T-helper 1 cell (primary cell): Measurements from ENCODE around the gene ANKRD29.

Source experiments
- DNase-seq, 5 donors: peaks; one replicate each; pipeline ENCODE4 v3.0.0-alpha.2; 2012 to 2020

The ANKRD29 gene

DNA sequence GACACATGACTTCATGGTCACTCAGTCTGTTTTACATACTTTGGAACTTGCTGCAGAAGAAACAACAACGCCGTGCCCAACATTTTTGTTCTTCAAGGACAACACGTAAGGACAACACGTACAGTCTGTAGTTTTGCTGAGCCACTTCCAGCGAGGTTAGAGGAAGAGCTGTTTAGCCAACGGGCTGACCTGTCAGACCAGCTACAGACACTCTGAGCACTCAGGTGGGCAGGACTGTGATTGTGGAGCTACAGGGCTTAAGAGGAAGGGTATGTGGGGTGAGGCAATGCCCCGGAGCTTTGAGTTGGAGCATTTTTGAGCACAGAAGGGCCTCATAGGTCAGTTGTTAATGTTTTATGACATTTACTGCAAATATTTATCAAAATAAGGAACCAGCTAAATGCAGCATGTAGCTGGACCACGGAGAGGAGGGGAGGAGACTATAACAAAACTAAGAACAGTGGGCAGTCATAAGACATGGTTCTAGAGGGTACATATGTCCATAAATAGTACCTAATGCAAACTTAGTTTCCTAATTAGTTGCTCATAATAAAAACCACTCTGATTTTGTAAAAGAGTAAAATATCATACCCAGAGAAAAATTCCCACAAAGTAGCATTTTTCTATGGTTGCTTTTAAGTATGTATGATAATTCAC, 50.1 kb downstream of the ANKRD29 start:
- no peak for DNase-seq

DNA sequence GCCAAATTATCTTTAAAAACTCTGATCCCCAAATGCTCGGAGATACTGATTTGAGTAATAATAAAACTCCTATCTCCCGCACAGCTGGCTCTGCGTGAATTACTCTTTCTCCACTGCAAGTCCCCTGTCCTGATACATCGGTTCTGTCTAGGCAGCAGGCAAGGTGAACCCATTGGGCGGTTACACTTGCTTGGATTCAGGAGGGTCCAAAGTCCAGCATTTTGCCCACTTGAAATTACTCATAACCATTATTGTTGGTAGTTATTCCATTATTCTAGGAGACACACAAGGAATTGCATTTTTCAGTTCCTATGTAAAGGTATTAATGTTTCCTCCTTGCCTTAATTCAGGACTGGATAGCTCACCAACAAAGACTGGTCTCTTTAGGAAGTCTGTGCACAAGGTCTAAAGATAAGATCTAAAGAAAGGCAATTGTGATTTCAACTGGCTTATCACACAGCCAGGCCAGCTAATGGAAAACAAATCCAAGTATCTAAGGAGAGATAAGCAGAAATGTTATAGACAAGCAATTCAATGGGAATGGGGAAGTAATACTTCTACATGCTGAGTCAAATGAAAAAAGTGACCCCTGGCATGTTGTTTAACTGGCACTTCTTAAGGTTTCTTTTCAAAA, 53.2 kb downstream of the ANKRD29 start:
- DNase-seq, result no peak

GRCh38 chr18:23608211-23608610, 54.5 kb downstream of the ANKRD29 start:
- DNase-seq, result no peak

- DNase-seq, result no peak
These were observed 56.8 kb downstream of the ANKRD29 start for GRCh38 chr18:23605941-23606340.

DNA sequence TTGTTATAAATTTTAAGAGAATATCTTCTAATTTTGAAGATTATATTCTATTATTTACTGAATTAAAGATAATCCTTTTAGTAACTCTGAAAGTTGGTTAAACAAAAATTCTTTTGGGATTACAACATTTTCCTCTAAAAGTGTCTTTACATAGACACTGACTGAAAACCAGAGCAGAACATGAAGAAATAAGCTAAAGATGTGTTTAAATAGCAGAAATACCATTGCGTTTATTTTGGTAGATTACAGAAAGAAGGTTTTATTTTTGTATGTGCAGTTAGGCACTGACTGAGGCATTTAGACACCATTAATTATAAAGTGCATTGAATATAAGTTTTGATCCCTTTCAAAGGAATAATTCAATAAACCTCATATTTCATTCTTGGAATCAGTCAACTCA, 62.9 kb downstream of the ANKRD29 start:
- no peak for DNase-seq

- no peak for DNase-seq
These were observed 66.5 kb downstream of the ANKRD29 start for GRCh38 chr18:23596183-23596582.

- DNase-seq, result no peak
These were observed 67.1 kb downstream of the ANKRD29 start for GRCh38 chr18:23595591-23595990.

GRCh38 chr18:23593720-23594119, 69.0 kb downstream of the ANKRD29 start:
- no peak for DNase-seq

- DNase-seq, result no peak
These were observed 69.8 kb downstream of the ANKRD29 start for GRCh38 chr18:23592911-23593310.

DNA sequence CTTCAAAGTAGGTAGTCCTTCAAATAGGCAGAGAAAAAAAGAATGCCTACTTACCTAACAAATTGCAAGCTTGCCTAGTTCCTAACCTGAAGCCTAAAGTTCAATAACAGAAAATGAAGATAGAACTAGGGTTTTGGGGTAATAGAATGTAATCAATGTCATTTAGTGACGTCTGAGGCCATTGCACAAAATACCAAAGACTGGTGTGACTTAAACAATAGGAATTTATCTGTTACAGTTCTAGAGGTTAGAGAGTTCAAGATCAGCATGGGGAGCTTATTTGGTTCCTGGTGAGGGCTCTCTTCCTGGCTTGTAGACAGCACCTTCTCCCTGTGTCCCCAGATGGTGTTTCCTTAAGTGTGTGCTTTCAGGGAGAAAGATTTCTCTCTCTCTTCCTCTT, 71.7 kb downstream of the ANKRD29 start:
- no peak for DNase-seq

GRCh38 chr18:23588836-23589560, 73.7 kb downstream of the ANKRD29 start:
- DNase-seq, result no peak

DNA sequence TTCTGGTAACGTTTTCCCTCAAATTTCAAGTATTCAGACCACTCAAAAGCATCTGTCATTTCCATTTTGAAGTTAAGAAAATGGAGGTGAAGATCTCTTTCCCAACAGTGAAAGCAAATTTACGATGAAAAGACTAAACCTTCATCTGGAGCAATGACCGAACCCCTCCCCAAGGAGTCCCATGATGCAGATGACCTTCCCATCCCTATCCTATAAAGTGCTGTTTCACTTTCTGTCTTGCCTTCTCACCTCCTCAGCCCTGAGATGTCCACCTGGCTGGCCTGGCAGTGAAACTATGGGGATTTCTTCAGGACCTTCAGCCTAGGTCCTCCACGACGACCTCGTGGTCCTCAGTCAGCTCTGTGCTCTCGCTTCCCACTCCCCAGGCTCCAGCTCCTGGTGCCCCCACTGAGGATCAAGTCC, 75.5 kb downstream of the ANKRD29 start:
- no peak for DNase-seq

DNA sequence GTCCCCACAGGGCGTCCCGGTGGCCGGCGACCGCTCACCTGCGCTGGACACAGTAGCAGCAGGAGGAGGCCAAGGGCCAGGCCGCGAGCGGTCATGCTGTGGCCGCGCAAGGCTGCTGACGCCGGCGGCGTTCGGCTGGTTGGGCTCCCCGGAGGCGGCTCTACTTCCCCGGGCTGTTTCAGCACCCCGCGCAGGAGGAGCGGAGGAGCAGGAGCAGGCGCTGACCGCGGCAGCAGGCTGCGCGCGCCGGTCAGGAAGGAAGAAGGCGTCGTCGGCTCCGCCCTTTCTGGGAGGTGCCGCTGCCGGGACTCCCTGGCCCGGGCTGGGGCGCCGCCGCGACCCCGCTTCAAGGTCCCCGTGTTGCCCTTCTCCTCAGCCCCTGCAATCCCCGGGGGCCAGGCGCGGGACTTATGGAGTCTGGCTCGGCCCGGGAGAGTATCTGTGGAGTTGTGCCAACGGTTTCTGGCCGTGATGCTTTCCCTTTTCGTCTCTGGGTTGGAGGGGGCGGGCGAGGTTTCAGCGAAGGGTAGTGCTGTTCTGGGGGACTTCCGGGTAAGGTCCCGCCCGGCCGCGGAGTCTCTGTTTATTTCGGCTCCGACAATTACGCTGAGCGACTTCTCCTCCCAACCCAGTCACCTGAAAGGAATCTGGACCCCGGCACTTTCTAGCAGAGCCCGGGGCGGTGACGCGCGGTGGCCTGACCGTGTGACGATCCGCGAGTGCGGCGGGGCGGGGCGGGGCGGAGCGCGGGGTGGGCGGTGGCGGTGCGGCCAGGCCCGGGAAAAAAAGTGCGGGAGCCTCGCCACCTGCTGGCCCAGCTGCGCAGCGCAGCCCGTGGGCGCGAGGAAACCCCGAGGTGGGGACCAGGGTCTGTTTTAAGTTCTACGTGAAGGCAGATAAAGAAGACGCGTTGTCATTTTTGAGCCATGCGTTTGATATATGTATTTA, 76.2 kb downstream of the ANKRD29 start, which contains the start of gene NPC1:
Gene NPC1, minus strand, starts transcription at position 258 of the 948 bp plus-strand sequence. Its CDS starts 163 bp downstream, at position 95.
- DNase-seq, result peak; percentile 88 to 95 (median 89)

- DNase-seq, result no peak
These were observed 76.8 kb downstream of the ANKRD29 start for GRCh38 chr18:23585897-23586248.

DNA sequence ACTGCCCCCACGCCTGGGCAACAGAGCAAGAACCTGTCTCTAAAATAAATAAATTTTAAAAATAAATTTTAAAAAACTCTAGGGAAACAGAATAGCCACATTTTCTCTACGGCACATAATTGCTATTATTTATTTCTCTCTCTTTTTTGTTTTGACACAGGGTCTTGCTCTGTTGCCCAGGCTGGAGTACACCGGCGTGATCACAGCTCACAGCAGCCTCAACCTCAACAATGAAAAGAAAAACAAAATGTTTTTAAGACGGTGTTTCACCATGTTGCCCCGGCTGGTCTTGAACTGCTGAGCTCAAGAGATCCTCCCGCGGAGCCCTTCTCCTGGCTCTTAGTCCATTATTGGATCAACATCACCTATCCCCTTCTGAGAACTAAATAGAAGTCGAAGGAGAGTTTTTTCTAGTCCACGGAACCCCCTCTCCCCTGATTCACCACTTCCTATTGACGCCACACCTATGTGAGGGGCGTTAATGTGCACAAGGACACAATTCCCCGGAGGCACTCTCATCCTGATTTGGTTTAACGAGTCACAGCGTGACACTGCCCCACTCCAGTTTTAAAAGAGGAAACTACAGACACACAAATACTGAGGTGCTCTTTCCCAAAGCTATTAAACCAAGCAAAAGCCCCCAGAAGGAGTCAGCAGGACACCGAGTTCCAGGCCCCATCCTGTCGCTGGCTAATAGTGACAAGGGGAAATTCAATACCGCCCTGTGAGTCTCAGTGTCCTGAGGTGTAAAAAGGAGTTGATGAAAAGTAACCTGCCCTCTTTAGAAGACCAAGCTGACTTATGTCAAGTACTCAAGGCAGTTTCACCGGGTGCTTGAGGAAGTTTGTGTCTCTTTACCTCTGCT, 77.5 kb downstream of the ANKRD29 start:
- peak in 1 of 5 donors; percentile 22 for DNase-seq

DNA sequence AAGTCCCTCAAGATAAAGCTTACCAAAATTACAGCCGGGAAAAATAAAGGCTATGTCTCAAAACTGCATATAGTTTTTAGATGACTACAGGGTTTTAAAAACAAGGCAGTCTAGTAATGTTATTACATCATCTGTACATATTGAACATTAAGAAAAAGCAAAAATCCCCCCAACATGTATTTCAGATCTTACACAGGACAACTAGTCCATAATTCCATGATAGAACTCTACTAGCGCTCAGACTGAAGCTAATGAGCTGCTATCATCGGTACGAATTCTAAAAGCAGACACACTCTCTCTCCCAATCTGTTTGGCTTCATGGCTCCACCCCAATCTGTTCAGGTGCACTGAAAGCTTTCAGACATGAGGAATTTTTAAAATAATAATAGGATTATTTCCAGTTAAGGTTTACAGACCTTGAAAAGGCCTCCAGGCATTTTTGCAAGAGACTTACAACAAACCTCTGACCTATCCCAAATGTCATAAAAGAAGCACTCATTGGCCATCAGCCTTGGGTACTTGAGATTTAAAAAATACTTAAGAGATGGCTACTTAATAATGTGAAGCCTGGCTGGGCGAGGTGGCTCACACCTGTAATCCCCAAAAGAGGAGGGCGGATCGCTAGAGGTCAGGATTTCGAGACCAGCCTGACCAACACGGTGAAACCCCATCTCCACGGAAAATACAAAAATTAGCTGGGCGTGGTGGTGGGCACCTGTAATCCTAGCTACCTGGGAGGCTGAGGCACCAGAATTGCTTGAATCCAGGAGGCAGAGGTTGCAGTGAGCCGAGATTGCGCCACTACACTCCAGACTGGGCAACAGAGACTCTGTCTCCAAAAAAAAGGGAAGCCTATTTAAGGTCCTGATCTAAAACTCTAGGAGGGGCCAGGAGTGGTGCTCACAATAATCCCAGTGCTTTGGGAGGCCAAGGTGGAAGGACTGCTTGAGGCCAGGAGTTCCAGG, 78.4 kb downstream of the ANKRD29 start:
- no peak for DNase-seq

DNA sequence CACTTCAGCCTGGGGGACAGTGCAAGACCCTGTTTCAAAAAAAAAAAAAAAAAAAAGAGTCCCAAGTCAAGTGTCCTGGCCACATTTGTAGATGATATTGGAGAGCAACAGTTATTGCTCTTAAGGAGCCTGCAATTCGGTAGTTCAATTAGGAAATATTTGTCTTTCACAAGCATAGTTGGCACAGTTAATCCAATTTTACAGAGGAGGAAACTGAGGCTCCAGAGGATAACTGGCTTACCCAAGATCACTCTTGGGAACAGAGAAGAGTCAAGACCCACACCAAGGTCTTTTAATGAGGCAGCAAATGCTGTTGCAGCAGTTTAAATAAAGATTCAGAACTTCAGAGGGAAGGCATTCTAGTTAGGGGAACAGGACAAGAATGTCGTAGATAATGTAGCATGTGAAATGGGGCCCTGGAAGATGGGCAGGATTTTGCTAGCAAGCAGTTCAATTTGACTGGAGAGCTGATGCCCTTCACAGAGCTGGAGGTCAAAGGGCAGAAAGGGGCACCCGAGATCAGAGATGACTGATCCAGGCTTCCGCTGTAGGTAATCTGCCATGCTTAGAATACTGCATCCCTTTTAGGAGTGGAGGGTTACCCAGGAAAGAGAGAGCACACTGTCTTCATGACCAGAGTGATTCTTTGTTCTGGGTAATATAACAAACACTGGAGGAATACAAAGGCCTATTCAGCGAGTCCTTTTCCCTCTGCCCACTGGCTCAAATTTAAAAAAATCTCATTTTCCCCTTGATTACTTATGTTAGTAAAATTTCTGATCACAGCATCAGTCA, 79.4 kb downstream of the ANKRD29 start:
- DNase-seq, result no peak

DNA sequence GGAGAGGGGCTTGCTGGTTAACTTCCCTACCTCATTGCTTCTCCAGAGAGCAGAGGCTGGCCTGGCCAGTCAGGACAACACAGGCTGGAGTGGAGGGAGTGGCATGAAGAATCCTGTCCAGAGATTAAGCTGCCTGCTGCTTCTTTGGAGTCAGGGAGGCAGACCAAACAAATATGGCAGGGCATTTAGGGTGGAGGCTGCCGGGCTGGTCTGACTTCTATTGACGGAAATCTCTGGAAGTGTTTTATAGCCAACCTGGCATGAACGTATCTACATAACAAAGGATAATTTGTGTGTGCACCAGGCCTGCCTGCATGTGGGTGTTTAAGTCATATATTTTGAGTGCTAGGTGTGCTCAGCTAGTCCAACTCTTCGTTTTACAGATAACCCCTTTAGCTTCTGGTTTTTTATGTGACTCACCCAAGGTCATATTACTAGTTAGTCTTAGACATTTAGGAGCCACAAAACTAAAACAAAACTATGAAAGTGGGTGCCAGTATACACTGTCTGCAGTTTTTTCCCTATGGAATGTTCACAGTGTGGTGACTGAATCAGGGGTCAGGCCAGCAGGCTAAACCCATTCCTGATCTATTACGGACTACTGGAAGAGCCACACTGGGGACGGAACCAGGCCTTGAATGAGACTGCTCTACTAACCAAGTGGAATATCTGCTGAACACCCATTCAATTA, 81.9 kb downstream of the ANKRD29 start:
- DNase-seq, result no peak
